Measurements from ENCODE around the gene CCDC88A.
"Not testable (repeated sequence)": the region's sequence is repeated elsewhere in the genome, so short reads cannot be mapped to it uniquely, and the experiment has no call there.

Gene CCDC88A

DNA sequence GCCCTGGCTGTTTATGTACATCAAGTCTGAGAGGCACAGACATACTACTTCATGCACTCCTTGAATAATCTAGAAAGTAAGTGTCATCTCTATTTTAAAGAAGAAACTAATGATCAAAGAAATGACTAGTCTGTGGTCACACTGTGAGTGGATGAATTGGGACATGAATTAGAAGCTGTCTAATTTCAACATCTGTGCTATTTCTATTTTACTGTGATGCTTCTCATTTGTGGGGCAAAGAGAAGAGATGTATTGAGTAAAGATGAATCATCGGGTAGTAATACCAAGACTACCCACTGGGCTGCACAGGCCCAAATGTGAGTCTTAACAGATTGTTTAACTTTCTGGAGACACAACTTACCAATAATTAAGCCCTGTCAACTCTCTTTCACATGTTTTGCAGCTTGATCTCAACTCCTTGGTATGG is 108.2 kb downstream of the CCDC88A start:
- DNase-seq (ENCODE audit: low read depth in 2 of 2) = peak; percentile 15 to 30

DNA sequence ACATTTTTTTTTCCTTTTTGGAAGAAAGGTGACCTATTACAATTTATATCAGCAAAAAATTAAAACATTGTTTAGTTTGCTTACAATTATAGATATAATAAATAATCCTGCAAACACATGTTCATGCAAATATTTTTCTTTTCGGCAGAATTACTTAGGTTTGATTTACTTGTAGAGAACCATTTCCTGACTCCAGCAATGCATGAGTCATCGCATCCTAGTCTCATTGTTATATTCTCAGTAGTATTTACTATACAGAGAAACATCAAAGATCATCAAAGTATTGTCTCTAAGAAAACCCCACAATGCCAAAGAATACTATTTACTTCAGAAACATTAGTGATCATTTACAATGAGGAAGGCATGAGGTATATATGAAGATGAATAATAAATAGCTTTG is 110.2 kb downstream of the CCDC88A start:
- DNase-seq (ENCODE audit: low read depth in 2 of 2) = no peak

DNA sequence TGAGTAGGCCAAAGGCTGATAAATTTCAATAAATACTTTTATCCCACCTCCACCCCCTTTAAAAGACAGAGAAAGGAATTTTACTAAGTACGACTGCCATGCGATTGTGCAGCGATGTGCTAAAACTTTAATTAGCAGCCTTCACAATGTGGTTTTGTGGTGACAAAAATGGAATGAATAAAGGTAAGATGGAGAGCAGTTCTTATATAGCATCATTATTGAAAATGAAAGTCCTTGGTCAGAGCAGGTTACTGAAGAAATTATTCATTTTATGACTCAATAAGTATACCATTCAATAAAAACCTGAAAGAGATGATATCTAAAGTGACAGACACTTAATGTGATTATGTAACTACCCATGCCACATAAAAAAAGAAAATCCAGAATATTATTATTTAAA is 117.4 kb downstream of the CCDC88A start:
- no peak for DNase-seq (ENCODE audit: low read depth in 2 of 2)

DNA sequence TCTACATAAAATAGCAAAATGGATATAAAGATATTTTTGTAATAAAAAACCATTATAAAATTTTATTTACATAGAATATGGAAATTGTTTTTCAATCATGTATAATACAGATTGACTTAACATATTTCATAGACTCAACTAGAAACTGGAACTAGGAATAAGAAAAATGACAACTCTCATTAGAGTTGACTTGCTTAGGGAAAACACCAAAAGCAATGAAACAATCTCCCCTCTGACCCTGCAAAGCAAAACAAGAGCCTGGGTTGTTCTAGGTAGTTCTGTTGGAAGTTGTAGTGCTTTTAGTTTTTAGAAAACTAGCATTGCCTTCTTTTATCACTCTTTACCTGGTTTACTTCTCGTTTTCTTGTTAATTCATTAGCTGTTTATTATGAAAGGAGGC is 118.4 kb downstream of the CCDC88A start:
- no peak for DNase-seq (ENCODE audit: low read depth in 2 of 2)

DNA sequence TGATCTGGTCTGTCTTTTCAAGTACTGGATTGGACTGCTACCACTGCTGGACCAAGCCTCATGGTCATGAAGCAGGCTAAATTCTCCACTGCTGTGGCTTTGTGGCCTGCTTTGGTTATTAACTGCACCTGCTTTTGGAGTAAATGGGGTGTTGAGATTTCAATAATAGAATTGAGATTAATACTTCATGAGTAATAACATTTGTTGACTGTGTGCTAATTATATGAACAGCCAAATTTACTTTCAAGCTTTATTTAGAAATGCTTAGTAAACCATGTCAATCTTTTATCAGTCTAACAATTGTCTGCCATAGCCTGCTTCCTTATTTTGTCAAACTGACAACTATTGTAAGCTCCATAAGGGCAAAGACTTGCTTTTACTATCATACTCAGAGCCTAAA is 123.3 kb downstream of the CCDC88A start:
- no peak for DNase-seq (ENCODE audit: low read depth in 2 of 2)

DNA sequence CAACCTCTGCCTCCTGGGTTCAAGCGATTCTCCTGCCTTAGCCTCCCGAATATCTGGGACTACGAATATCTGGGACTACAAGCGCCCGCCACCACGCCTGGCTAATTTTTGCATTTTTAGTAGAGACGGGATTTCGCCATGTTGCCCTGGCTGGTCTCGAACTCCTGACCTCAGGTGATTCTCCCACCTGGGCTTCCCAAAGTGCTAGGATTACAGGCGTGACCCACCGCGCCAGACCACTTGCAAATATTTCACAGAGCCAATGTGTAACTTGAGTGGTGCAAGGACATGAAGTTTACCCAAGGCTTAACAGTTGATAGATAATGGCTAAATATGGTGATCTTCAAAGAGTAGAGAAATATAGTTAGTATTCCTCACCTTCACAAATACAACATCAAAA is 136.6 kb downstream of the CCDC88A start:
- DNase-seq (ENCODE audit: low read depth in 2 of 2) = no peak

DNA sequence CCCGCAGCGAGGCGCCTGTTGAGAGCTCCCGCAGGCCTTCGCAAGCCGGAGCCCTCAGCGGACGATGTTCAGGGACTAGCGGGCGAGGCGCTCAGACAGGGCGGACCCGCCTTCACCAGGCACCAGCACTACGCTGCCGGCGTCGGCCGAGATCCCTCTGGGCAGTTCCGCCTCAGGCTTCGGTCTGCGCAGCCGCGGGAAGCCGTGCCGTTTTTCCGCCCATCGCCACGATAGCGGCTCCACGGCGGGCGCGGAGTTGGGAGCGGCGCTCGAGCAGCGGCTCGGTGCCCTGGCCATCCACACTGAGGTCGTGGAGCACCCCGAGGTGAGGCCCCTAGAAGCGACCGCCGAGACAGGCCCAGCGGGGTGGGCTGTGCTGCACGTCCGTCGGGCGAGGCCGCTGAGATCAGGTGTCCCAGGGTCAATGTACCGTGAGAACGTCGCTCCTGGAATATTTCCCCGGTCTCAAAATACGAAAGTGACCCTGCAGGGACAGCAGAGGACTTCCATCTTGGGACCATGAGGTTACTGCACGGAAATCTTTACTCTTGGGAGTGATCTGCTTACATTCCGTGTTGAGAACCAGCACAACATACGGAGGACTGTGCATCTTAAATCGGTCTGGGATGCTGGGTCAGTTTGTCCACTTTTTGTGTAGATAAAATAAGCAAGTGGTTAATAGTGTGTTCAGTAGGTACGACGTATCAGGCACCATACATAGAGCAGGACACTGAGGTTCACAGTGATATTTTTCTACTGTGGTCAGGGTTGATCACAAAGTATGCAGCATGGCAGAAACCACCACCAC is 137.3 kb downstream of the CCDC88A start:
- peak; percentile 80 to 81 for DNase-seq (ENCODE audit: low read depth in 2 of 2)

DNA sequence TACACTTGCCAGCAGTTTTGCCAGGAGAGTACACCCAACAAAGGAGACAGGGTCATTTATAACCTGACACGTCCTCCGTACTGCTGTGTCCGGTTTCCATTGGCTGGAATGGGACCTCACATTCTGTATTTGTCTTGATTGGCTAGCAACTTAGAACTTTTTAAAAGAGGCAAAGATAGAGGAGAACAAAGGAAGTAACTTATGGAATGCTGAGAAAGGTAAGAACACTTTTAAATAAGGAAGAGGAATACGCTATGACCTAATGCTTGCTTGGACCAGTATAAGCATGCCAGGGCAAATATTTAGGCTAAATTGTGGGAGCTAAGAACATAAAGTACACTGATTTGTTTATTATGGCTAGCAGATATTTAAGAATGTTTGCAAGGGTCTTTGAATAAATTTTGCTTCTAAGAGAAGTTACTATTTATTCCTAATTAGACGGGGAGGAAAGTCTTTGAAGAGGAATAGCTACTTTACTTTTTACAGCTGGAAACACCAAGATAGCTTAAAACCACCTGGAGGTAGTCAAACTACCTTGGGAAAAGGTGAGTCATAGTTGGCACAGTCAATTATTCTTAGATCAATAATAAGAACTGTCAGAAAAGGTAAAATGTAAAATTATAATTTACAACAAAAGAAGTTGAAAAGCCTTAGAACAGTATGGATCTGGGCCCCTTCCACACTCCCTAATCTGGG is 138.7 kb downstream of the CCDC88A start:
- not testable (repeated sequence) for DNase-seq (ENCODE audit: low read depth in 2 of 2)

DNA sequence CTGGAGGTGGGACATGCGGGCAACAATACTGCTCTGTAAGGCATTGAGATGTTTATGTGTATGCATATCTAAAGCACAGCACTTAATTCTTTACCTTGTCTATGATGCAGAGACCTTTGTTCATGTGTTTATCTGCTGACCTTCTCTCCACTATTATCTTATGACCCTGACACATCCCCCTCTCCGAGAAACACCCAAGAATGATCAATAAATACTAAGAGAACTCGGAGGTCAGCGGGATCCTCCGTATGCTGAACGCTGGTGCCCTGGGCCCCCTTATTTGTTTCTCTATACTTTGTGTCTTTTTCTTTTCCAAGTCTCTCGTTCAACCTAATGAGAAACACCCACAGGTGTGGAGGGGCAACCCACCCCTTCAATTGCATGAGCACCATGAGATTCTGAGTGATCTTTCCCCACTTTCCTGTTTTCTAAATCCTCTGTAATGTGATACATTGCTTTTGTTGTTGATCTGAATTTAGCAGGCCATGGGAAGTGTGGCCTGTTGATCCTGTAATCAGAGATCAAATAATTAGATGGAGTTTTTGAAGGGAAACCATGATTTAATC is 139.7 kb downstream of the CCDC88A start:
- DNase-seq (ENCODE audit: low read depth in 2 of 2) = not testable (repeated sequence)

DNA sequence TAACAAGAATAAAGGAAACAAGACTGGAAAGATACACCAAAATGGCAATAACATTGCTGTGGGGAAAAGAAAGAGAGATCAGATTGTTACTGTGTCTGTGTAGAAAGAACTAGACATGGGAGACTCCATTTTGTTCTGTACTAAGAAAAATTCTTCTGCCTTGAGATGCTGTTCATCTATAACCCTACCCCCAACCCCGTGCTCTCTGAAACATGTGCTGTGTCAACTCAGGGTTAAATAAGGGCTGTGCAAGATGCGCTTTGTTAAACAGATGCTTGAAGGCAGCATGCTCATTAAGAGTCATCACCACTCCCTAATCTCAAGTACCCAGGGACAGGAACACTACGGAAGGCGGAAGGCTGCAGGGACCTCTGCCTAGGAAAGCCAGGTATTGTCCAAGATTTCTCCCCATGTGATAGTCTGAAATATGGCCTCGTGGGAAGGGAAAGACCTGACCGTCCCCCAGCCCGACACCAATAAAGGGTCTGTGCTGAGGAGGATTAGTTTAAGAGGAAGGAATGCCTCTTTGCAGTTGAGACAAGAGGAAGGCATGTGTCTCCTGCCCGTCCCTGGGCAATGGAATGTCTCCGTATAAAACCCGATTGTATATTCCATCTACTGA is 140.3 kb downstream of the CCDC88A start:
- not testable (repeated sequence) for DNase-seq (ENCODE audit: low read depth in 2 of 2)

DNA sequence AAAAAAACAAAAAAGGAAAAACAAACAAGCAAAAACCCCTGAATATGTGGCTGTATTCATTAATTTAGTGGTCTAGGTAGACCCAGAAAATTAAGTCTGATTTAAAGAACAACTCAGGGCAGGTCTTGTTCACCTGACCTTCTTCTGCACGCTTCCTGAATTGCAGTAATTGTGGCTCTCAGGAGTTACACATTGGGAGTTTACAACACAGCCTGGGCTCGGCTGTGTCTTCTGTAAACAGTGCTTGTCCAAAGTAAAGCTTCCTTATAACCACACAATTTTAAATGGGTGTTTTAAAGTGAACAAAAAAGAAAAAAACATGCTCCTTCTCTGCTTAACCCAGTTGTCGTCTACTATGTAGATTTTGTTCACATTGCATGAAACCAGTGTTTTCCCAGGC is 142.3 kb downstream of the CCDC88A start:
- DNase-seq (ENCODE audit: low read depth in 2 of 2) = no peak

DNA sequence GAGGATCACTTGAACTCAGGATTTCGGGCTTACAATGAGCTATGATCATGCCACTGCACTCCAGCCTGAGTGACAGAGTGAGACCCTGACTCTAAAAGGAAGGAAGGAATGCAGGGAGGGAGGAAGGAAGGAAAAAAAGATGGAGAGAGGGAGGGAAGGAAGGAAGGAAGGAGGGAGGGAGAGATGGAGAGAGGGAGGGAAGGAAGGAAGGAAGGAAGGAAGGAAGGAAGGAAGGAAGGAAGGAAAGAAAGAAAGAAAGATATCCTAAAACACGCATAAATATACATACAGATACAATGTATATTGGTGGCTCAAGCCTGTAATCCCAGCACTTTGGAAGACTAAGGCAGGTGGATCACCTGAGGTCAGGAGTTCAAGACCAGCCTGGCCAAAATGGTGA is 145.3 kb downstream of the CCDC88A start:
- DNase-seq (ENCODE audit: low read depth in 2 of 2) = not testable (repeated sequence)

DNA sequence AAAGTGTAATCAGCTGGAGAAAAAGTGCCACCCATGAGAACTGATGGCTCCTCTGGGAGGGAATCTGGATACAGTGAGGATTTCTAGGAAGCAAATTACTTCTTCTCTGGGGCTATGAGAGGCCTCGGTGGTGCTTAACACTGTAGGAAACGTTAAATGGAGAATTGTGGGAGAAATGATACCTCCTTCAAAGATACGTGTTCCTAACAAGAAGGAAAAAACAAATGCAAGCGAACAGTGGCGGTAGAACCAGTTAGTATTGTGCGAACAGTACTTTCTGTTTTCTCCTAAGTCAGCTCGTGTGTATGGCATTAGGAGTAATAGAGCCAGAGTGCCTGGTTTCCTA is 150.0 kb downstream of the CCDC88A start:
- DNase-seq (ENCODE audit: low read depth in 2 of 2) = no peak

DNA sequence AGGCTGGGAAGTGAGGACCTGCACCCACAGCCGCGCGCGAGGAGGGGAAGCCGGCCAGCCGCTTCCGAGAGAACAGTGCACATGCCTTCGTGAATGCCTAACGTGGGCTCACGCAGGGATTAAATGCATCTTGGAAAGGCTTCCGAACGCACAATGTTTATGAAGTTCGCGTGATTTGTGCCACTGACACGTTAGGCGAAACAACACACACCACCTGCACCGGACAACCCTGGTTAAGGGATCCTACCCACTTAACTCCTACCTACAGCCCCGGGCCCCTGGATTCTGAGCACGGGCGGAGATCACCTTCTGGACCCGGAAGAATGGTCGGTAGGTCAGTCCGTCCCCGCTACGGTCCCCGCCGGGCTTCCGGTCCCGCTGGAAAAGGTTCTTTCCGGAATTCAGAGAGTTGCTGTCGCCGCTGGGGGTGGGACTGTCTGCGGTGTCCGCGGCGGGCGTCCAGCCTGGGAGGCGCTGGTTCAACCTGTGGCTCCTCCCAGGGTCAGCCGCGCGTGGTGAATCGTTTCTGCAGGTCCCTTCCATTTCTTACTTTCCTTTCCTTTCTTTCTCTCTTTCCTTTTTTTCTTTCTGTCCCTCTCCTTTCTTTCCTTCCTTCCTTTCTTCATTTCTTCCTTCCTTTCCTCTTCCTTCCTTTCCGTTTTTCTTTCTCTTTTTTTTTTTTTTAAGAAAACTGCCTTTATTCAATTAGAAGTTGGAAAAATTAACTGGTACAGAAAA is 150.6 kb downstream of the CCDC88A start, which contains the start of gene MTIF2:
Gene MTIF2 (minus strand): TSS at position 325 of the 738 bp plus-strand sequence. CDS start 5,373 bp downstream, outside the sequence.
- DNase-seq (ENCODE audit: low read depth in 2 of 2) = peak; percentile 90 to 91

DNA sequence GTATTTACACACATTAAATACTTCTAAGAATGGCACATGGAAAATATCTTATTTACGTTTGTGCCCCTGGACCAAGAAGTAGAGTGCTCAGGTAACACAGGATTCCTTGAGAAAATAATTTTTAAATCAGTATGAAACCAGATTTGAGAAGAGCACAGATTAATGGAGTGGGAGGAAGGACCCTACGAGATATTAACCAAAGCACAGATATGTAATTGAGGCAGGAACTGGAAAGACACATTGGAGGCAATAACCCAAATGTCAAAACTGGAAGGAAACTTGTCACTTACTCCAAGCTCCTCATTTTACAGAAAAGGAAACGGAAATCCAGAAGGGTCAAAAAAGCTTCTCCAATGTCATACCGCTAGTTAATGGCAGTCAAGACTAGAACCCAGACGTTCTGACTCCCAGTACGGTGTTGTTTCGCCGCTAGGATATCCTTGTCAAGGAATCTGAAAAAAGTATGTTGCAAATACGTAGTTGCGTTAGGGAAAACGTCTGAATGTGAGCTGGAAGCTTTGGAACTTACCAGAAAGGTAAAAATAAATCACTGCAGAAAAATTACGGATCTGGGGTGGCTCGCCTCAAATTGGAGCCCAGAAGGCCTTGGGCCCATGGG is 151.3 kb downstream of the CCDC88A start:
- no peak for DNase-seq (ENCODE audit: low read depth in 2 of 2)

DNA sequence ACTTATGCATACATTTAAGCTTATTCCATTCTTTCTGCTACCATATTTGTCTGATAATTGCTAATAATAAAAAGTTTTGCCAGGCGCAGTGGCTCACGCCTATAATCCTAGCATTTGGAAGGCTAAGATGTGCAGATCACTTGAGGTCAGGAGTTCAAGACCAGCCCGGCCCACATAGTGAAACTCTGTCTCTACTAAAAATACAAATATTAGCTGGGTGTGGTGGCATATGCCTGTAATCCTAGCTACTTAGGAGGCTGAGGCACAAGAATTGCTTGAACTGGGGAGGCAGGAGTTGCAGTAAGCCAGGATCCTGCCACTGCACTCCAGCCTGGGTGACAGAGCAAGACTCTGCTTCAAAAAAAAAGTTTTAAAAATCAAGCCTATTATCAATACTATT is 160.1 kb downstream of the CCDC88A start:
- not testable (repeated sequence) for DNase-seq (ENCODE audit: low read depth in 2 of 2)

DNA sequence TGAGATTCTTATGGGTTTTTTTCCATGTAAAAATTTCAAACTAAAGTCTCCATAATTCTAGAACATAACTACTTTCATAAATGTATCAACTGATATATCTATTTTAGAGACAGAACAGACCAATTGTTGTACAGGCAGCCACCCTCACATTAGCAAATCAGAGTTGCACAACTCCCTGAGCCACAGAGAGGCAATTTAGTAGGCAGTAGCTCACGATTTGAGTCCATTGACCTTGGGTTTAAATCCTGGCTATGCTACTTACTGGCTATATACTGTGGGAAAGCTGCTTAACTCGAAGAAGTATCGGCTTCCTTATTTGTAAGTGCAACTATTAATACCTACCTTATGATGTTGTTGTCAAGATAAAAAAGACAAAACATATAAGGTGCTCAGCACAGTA is 166.8 kb downstream of the CCDC88A start:
- no peak for DNase-seq (ENCODE audit: low read depth in 2 of 2)

DNA sequence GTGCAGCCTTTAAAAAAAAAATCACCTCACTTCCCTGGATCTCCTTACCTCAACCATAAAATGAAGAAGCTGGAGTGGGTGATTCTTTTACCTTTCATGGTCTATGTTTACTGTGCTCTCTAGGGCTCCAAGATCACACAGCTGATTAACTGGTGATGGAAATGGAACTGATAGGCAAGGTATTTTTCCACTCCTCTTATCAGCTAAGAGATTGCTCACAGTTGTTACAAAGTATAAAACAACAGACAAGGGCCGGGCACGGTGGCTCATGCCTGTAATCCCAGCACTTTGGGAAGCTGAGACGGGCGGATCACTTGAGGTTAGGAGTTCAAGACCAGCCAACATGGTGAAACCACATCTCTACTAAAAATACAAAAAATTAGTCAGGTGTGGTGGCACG is 172.6 kb downstream of the CCDC88A start:
- DNase-seq (ENCODE audit: low read depth in 2 of 2) = no peak

DNA sequence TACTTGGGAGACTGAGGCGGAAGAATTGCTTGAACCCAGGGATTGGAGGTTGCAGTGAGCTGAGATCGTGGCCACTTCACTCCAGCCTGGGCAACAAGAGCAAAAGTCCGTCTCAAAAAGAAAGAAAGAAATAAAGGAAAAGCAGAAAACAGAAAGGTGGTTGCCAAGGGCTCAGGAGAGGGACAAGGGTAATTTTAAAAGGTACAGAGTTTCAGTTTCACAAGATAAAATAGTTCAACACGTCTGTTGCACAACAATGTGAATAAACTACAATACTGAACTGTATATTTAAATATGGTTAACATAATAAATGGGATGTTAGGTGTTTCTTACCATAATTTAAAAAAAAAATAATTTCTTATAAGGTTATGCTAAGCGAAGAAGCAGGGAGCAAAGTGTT is 174.2 kb downstream of the CCDC88A start:
- DNase-seq (ENCODE audit: low read depth in 2 of 2) = no peak

DNA sequence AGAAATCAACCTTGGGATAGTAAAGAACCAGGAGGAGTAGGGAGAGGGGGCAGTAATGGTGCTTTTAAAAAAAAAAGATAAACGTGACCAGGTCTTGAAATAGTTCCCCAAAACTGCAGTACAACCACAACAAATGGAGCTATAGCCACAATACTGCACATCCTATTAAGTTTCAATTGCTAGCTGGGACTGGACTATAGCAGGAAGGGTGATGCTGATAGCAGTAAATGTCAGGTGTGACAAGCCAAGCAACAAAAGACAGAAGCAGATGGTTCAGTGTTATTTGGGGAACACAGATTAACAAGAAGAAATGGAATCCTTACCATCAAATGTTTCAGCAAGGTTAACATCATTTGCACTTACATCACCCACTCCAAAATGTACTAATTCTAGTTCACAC is 177.0 kb downstream of the CCDC88A start:
- no peak for DNase-seq (ENCODE audit: low read depth in 2 of 2)

DNA sequence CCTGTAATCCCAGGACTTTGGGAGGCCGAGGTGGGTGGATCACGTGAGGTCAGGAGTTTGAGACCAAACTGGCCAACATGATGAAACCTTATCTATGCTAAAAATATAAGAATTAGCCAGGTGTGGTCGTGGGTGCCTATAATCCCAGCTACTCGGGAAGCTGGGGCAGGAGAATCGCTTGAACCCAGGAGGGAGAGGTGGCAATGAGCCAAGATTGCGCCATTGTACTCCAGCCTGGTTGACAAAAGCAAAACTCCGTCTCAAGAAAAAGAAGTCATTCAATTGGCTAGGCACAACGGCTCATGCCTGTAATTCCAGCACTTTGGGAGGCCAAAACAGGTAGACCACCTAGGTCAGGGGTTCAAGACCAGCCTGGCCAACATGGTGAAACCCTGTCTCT is 178.1 kb downstream of the CCDC88A start:
- DNase-seq (ENCODE audit: low read depth in 2 of 2) = not testable (repeated sequence)

Measured in stimulated activated CD8-positive, alpha-beta memory T cell treated with anti-CD3 and anti-CD28 coated beads, Interleukin-15, amount 100 ng/mL, for 48 hours (primary cell).